Activated CD4-positive, CD25-positive, alpha-beta regulatory T cell treated with anti-CD3 and anti-CD28 coated beads, Interleukin-2, amount 50 U/mL, for 72 hours (primary cell): ENCODE results near the gene SEC14L3.
A peak's percentile ranks its signal among the peaks of the same experiment; 100 is the strongest.

Experiments
- DNase-seq: peaks from one replicate; pipeline ENCODE4 v3.0.0; 2021

Gene SEC14L3

GRCh38 chr22:30441088-30441487 is 30.7 kb downstream of the SEC14L3 start:
- DNase-seq: no peak

- no peak for DNase-seq
Observed at GRCh38 chr22:30439836-30440235, 32.0 kb downstream of the SEC14L3 start.

GRCh38 chr22:30439226-30439625 is 32.6 kb downstream of the SEC14L3 start:
- no peak for DNase-seq

GRCh38 chr22:30438559-30438958 is 33.3 kb downstream of the SEC14L3 start:
- no peak for DNase-seq

- DNase-seq: no peak
Observed at GRCh38 chr22:30436196-30436595, 35.6 kb downstream of the SEC14L3 start.

GRCh38 chr22:30435674-30436126 is 36.1 kb downstream of the SEC14L3 start:
- DNase-seq: peak; percentile 64

GRCh38 chr22:30434843-30435242 is 37.0 kb downstream of the SEC14L3 start:
- no peak for DNase-seq

GRCh38 chr22:30433773-30434172 is 38.0 kb downstream of the SEC14L3 start:
- DNase-seq: no peak

GRCh38 chr22:30433227-30433626 is 38.6 kb downstream of the SEC14L3 start:
- DNase-seq: no peak

GRCh38 chr22:30432520-30432919 is 39.3 kb downstream of the SEC14L3 start:
- no peak for DNase-seq

- no peak for DNase-seq
Observed at GRCh38 chr22:30432096-30432495, 39.7 kb downstream of the SEC14L3 start.

GRCh38 chr22:30430933-30431332 is 40.9 kb downstream of the SEC14L3 start:
- no peak for DNase-seq

- DNase-seq: no peak
Observed at GRCh38 chr22:30429887-30430286, 41.9 kb downstream of the SEC14L3 start.

GRCh38 chr22:30427871-30428270 is 43.9 kb downstream of the SEC14L3 start:
- no peak for DNase-seq

GRCh38 chr22:30426388-30427353 is 45.1 kb downstream of the SEC14L3 start:
- DNase-seq: peak; percentile 78

- peak; percentile 61 for DNase-seq
Observed at GRCh38 chr22:30425616-30426387, 46.0 kb downstream of the SEC14L3 start, which contains the start of gene MTFP1. MTFP1 (plus strand) TSS chr22:30425768; CDS start chr22:30425880, 112 bp downstream.

GRCh38 chr22:30425327-30425615 is 46.5 kb downstream of the SEC14L3 start:
- no peak for DNase-seq

GRCh38 chr22:30424534-30425326 is 47.1 kb downstream of the SEC14L3 start:
- no peak for DNase-seq

GRCh38 chr22:30423959-30424533 is 47.8 kb downstream of the SEC14L3 start:
- peak; percentile 92 for DNase-seq

- DNase-seq: peak; percentile 60
Observed at GRCh38 chr22:30423301-30423958, 48.4 kb downstream of the SEC14L3 start.

- peak; percentile 36 for DNase-seq
Observed at GRCh38 chr22:30422481-30423300, 49.1 kb downstream of the SEC14L3 start.
